Stimulated activated naive CD4-positive, alpha-beta T cell treated with Interleukin-2 at 50 U/mL for 16 hours (primary cell): Measurements from ENCODE around the gene ADA.
A peak's percentile ranks its signal among the peaks of the same experiment; 100 is the strongest.
"Not testable (repeated sequence)": the region's sequence is repeated elsewhere in the genome, so short reads cannot be mapped to it uniquely, and the experiment has no call there.

ENCODE experiments used
- DNase-seq: peaks from one replicate; lab custom pipeline; 2025; lab: John Stamatoyannopoulos, UW

Gene ADA

DNA sequence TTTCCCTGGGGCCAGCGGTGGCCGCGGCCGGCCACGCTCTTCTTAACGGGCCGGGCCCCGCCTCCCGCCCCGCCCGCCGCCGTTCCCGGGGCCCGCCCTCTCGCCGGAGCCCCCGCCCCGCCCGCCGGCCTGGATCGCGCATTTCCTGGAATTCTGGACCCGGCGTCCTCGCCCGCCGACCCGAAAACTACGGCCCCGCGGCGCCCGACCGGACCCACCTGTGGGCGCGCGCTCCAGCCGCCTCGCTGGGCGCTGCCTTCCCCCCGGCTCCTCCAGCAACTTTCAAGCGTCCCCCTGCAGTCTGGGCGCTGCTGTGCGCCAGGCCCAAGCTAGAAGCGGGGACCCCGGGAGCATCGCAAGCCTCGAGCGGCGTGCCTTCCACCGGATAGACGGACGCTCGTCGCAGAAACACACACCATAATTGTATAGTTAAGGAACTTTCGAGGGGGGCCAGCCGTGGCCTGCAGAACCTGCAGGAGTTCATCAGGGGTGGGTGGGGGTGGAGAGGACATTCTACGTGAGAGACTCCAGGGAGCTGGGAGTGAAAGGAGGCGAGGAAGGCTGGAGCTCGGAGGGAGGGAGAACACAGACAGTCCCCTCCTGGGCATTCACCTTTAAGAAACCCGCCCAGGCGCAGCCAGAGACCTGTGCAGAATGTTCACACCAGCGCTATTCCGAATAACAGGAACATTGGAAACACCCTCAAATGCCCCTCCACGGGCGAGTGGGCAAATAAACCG, at the start of gene ADA:
Gene ADA (minus strand): TSS at position 16 of the 740 bp plus-strand sequence. CDS start 92 bp downstream, outside the sequence.
- peak; percentile 44 for DNase-seq

DNA sequence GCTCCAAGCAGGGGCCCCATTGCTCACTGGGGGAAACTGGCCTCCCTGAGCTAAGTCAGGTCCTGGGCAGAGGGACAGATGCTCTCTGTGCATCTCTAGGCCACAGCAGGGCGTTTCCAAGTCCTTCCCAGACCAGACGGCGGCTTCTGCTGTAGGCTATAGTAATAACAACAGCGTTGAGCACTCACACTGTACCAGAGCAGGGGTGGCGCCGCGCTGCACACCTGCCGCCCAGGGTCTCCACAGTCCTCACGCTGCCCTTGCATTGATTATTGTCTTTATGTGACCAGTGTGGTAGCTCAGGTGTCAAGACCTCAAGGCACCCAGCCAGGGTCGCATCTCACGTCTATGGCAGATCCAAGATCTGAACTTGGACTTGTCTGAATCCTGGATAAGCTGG, 48.8 kb upstream of the ADA start:
- DNase-seq: no peak

DNA sequence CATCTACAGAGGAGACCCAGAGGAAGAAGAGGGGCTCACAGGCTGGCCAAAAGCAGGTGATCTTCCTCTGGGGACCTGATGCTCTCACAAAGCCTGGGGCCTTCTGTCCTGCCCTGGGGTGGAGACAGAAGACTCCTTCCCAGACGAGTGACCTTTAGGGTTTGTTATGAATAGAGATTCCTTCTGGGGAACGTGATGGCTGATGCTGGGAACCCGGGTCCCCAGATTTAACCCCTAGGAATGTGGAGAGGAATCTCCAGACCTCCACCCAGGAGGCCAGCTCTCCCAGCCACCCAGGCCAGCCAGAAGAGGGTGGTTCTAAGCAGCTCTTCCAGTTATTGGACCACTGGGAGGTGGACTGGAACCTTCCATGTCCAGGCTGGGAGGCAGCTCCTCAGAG, 46.9 kb upstream of the ADA start:
- DNase-seq: no peak

DNA sequence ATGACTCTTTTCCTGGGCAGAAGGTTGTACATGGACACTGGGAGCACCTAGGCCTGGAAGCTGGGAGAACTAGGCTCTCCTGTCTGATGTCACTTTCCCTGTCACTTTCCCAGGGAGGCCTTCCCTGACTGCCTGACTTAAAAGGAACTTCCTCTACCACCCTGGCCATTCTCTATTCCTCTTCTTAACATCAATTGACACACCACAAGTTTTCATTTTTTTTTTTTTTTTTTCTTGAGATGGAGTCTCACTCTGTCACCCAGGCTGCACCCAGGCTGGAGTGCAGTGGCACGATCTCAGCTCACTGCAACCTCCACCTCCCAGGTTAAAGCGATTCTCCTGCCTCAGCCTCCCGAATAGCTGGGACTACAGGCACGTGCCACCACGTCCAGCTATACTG, 45.5 kb upstream of the ADA start:
- DNase-seq: not testable (repeated sequence)

DNA sequence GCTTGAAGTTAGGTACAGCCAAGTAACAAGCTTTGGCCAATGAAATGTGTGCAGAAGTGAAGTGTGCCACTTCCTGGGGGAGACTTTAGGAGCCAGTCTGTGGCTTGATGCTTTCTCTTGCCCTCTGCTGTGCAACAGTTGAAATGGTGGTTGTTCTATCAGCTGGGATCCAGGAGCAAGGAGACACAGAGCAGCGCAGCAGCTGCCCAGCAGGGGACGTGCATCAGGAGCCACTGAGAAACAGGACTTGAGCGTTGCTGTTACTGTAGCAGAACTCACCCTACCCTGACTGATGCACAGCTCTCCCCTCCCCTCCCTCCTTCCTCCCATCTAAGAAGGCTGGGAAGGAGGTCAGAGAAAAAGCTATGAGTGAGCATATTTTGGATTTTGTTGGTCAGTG, 44.8 kb upstream of the ADA start:
- DNase-seq: no peak

DNA sequence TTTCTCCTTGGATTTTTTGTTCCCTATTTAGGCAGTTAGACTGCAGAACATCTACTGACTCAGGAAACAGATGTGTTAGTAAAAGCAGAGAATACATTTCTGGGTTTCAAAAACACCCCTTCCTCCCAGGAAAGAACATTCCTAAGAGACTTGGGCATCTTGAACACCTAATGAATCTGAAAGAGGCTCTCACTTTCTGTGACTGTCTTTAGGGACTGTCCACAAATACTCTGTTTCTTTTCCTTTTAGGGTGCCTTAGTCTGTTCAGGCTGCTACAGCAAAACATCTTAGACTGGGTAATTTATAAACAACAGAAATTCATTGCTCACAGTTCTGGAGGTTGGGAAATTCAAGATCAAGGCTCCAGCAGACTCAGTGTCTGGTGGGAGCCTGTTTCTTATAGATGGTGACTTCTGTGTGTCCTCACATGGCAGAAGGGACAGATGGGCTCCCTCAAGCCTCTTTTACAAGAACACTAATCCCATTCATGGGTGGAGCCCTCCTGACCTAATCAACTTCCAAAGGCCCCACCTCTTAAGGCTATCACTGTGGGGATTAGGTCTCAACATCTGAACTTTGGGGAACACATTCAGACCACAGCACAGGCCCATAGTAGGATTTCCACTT, 44.3 kb upstream of the ADA start:
- no peak for DNase-seq

DNA sequence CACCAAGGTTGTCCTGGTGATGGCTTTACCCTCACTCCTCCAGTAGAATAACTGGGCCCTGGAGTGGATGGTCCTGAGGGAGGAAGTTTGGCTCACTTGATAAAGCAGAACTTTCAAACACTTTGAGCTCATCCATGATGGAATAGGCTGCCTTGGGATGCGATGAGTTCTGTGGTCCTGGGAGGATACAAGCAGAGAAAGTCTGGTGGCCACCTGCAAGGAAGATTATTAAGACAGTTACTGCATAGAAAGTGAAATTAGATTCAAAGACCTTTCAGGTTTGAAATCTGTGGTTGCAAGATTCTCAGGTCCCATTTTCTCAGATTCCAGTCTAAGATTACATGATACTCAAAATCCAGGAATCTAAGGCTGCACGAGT, 43.8 kb upstream of the ADA start:
- no peak for DNase-seq

DNA sequence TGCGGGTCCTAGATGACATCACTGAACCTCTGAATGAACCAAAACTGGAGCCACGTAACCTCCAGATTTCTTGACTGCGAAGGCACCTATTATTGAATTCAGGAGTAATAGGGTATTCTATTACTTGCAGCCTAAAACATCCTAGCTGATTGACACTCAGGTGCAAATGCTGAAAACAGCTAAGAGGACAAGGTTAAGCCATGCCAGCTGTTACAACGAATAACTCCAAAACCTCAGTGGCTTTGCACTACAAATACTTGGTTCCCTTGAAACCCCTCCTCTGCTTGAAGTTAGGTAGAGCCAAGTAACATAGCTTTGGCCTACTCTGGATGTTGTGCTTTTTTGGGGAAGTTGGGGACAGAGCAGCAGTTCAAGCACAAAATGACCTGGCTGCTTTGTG, 42.7 kb upstream of the ADA start:
- DNase-seq: no peak

DNA sequence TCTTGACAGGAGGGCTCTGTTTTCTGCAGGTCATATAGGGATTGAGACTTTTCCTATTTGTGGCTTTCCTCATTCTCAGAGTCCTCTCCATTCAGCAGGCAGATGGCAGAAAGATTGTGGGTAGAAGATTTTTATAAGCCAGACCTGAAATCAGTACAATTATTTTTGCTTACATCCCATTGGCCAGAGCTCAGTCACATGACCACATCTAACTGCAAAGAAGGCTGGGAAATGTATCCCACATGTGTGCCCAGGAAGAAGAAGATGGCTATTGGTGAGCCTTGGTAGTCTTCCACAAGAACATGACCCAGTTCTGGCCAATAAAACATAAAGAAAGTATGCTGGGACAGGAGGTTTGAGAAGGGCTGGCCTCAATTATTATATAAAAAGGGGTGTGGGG, 42.1 kb upstream of the ADA start:
- no peak for DNase-seq

DNA sequence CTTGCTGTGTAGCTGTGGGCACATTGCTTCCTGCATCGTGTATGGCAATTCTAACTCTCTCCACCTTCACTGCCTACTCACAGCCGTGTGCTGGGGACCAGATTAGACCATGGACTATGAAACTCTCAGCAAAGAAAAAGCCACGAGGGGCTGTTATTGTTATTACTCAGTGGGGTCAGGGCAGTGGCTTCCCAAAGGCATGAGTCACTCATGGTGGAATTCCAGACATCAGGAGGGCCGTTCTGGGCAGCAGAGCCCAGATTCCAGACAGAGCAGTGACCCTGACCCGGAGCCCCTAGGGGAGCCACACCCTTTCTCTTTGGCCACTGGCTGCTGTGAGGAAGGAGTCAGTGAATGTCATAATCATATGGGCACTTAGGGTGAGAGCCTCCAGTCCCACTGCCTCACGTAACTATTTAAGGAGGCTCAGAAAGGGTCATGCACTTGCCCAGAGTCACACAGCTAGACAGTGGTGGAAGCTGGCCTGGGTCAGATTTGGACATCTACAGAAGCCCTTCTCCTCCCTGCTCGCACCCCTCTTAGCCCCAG, 41.5 kb upstream of the ADA start:
- DNase-seq: no peak

DNA sequence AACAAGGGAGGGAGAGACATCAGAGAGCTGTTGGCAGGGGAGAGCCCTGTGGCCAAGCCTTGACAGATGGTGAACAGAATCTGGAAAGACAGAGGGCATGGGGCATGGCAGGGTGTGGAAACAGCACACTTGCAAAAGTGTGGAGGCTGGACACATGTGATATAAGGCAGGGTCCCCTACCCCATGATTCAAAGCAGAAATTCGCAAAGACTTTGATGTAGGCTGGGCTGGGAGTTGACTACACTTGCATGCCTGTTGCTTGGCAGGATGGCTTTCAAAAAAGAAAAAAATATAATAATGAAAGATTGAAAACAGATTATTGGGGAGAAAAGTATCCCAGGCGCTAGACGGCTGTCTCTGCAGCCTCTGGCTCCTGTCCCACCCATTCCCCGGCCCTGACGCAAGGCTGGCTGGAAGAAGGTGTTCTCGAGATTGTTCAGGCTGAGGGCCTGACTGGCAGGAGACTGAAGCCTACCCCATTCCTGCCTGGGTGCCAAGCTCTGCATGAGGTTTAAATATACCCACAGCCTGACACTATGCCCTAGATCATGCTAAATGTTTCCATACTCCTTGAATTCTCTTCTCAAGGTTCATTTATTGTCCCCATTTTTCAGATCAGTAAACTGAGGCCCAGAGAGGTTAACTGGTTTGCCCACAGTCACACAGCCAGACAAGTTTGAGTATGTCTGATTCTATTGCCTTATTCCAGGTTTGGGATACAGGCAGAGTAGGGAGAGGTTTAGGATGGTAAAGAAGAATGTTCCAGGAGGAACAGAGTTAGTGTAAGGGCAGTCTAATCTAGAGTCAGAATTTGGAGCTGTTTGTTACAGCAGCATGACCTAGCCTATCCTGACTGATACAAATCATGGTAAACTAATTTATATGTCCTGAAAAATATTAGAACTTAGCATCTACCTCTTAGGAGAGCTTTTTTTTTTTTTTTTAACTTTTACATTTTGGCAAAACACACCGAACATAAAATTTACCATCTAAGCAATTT, 40.2 kb upstream of the ADA start:
- no peak for DNase-seq

DNA sequence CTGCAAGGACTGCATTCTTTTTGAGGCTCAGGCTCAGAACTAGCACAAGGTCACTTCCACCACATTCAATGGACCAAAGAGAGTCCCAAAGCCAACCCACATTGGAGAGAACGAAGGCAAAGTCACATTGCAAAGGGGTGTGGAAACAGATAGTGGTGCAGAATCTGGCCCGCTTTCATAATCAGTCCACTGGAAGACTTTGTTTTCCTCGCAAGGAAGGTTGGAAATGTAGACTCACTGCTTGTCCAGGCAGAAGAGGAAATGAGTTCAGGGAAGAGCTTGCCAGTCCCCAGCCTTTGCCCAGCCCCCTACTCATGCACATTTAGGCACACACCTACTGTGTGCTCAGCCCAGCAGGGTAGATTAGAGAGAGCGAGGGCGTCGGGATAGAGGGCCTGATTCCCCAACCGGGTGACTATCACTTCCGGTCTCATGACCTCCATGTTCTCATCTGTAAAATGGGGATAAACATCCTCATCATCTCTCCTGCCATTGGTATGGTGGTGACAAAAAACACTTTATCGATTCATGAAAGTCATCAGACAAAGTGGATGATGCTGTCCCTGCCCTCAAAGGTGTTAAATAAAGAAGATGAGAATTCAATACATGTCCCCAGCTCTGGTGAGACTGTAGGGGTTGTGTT, 39.4 kb upstream of the ADA start:
- no peak for DNase-seq

DNA sequence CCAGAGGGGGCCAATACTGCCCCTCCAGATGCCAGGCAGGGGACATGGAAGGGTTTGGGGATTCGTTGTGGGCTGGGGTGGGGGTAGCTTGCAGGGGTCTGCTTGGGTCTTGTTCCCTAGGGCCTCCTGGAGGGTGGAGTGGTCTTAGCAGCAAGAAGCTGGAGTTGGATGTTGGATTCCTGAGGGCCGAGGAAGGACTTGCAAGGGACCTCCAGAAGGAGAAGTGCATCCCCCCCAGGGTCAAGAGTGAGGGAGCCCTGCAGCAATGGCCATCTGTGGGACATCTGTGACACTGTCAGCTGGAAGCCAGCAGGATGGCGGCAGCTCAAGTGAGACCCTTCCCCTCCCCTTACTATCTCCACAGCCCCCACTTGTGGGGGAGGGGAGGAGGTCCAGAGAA, 38.3 kb upstream of the ADA start:
- DNase-seq: no peak

DNA sequence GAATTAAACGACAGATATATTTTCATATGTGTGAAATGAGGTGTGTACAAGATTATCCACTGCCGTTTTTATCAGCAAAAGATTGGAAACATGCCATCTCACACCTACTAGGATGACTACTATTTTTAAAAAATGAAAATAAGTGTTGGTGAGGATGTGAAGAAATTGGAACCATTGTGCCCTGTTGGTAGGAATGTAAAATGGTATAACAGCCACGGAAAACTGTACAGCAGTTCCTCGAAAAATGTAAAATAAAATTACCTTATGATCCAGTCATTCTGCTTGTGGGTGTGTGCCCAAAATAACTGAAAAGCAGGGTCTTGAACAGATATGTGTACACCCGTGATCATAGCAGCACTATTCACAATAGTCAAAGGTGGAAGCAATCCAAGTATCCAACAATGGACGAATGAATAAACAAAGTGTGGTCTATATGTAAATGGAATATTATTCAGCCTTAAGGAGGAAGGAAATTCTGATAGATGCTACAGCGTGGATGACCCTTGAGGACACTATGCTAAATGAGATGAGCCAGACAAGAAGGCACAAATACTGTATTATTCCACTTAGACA, 36.6 kb upstream of the ADA start:
- no peak for DNase-seq

DNA sequence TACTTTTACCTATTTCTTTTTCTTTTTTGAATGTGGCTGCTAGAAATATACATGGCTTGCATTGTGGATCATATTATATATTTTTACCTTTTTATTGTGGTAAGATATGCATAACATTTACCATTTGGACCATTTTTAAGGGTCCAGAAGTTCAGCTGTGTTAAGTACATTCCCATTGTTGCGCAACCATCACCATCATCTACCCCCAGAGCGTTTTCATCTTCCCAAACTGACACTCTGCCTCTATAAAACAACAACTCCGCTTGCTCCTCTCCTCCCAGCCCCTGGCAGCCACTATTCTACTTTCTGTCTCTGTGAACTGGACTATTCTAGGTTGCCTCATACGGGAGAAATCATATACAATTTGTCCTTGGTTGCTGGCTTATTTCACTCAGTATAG, 35.4 kb upstream of the ADA start:
- no peak for DNase-seq

DNA sequence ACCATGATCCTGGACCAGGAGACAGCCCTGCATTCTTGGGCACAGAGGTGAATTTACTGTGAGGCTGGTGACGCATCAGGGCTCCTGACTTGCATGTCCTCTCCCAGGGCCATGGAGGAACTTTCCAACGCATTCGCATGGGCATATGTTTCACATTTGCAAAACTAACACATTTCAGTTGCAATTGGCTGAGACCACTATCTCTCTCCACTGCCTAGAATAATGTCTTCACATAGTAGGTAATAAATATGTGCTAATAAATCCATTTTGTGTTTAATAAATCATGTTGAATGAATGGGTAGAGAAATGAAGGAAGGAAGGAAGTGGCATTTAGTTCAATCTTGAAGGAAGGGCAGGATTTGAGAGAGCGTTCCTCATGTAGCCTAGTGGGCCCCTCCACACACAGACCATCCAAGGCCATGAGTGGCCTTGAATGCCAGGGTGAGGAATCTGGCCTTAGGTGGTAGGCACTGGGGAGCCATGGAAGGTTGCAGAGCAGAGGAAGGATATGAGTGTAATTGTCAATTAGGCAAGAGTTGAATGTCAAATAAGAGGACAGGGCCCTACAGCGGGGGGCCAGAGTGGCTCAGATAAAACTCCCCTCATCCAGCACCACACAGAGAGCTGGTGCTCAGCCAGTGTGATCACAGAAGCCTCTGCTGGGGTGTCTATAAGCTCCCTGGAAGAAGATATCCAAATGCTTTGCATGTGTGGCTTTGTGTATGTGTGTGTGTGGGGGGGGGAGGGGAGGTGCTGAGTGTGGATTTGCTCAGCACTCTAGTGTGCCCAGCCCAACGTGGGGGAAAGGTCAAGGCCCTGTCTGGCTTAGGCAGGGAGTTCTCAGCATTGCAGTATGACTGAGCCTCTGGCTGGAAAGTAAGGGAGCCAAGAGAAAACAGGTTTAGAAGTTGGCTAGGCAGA, 32.8 kb upstream of the ADA start:
- DNase-seq: no peak

DNA sequence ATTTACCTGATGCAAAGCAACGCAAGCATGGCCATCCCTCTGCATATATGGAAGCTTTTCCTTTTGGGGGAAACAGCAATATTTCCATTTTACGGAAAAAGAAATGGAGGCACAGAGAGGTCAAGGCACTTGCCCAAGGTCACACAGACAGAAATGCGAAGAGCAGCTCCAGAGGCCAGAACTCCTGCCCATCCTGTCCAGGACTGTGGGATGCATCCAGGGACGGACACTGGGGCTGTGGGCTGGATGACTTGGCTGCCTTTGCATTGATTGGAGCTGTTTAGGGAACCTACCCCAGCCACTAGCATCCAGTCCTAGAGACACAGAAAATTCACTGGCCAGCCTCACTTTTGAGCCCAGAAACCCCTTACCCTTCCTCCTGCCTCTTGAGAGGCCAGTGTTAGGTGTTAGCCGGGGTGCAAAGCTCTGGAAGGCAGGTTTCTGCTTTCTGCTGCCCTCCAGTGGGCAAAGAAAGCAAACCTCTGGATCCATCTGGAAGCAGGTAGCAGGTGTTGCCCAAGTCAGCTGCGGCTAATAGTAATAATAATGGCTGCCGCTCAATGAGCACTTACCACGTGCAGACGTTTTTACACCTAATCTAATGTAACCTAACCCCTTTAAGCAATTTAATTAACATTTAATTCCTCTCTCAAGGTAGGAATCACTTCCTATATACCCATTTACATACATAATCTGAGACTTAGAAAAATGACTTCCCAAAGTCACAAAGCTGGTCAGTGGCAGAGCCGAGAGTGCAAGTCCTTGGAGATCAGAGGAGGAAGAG, 32.0 kb upstream of the ADA start:
- DNase-seq: no peak

DNA sequence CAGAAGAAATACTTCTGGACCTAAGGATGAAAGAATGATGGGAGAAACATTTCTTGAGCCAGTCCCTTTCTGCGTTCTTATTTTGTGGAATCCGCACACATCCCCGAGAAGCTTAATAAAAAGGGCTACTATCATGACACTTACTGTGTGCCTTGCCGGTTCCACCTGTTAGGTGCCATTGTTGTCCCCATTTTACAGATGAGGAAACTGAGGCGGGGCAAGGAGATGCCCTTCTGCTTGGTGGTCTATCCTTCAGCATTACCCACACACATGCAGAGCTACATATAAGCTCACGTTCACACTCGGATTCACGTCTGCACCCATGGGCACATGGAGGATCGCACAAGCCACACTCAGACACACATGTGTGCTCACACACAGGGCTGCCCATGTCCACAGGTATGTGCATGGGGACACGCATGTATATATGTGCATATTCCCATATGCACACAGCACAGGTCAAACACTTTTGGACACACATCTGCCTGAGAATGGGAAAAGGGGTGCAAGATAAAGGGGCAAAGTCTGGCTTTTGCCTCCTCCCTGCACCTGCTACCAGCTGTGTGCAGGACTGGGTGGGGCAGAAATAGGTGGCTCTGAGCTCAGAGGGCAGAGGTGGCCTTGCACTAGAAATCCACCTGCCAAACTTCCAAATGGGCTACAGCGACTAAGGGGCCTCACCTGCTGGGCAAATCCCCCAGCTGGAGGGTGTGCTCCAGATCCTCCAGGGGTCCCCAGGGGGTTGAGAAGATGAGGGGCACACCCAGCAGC, 30.5 kb upstream of the ADA start:
- no peak for DNase-seq
